GM12892 (cell line): ENCODE measurements around the gene ATP2A2.

Experiments
- POLR2A ChIP-seq: IDR thresholded peaks from 2 replicates; pipeline ENCODE4 v1.6.1; 2011; ENCODE audit warnings: low read depth, low read length, control low read depth
- POLR2AphosphoS5 ChIP-seq: IDR thresholded peaks from 2 replicates; pipeline ENCODE4 v1.6.1; 2011; ENCODE audit warnings: low read depth, low read length, control low read depth

DNA sequence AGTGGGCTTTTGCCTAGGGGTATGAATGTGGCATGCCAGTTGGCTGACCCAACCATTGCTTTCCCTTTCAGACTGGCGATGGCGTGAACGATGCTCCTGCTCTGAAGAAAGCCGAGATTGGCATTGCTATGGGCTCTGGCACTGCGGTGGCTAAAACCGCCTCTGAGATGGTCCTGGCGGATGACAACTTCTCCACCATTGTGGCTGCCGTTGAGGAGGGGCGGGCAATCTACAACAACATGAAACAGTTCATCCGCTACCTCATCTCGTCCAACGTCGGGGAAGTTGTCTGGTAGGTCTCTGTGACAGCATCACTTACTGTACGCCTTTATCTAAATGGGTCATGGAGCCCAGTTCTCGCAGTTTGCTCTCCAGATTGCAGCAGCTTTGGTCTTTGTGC, 61.1 kb downstream of the ATP2A2 start:
- TF ChIP-seq POLR2AphosphoS5 (no peak), POLR2A (0 out of 2 replicates have a peak, but pooled peaks have one; percentile 14)
